Bronchial epithelial cell (primary cell): Measurements from ENCODE around the gene TOGARAM1. TPM values are rescaled to one million over a fixed set of nuclear protein-coding genes. Genes with fewer than 3 reads are reported as not detected.

Experiments used
- DNase-seq: peaks from one replicate; pipeline ENCODE4 v3.0.0-alpha.2; 2010; ENCODE audit warnings: low read depth
- FAIRE-seq: peaks from 2 replicates; lab custom pipeline; 2011; peaks lifted over from hg19 to GRCh38; lab: Jason Lieb, UNC
- H3K27me3 ChIP-seq: 2 replicates; pipeline ENCODE4 v1.5.1; 2011; ENCODE audit warnings: low read length; ENCODE audit not compliant: control insufficient read depth, insufficient read depth
- H3K36me3 ChIP-seq: 2 replicates; pipeline ENCODE4 v1.5.1; 2011; ENCODE audit warnings: low read length; ENCODE audit not compliant: control insufficient read depth, insufficient read depth
- H3K4me3 ChIP-seq: 2 replicates; pipeline ENCODE4 v1.5.1; 2011; ENCODE audit warnings: mild to moderate bottlenecking, low read depth, low read length, control low read depth
- total RNA-seq: library from RNA; depleted of rRNA; stranded (reverse); fragments of >200 nt; gene quantifications from 2 replicates; pipeline ENCODE4 v1.2.1, GENCODE V29; 2014
- TF ChIP-seq, protein P1 (sequence below): IDR thresholded peaks from 2 replicates; pipeline ENCODE4 v1.5.1; 2011; ENCODE audit warnings: mild to moderate bottlenecking, moderate library complexity, low read length, control low read depth, inconsistent platforms; ENCODE audit not compliant: insufficient read depth, severe bottlenecking

Gene TOGARAM1
- total RNA-seq, 1 donor from 2014 or later = 9.0 TPM

DNA sequence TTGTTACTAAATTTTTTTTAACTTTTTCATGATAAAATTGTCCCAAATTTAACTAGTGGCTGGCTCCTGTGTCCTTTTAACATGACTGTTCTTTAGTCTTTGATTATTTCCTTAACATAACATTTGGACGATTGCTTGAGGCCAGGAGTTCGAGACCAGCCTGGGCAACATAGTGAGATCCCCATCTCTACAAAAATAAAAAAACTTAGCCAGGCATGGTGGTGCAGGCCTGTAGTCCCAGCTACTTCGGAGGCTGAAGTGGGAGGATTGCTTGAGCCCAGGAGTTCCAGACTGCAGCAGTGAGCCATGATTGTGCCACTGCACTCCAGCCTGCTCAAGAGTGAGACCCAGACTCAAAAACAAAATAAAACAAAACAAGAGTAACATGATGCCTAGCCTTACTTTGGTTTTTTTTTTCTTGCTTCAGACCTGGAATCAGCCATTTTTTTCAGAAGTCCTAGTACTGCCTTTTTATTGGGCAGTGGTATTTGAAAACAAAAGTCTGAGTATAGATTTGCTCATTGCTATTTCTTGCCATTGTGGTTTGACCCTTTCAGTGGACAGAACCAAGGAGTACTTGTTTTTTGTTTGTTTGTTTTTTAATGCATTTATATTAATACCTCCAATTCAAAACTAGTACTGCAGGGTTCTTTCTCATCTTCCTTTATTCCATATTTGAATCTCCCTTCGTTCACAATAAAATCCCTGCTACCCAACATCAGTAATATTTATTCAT is 4.8 kb downstream of the TOGARAM1 start:
- H3K36me3 ChIP-seq = no peaks in the 10 kb centered on the region
- no peaks in the 10 kb centered on the region for H3K27me3 ChIP-seq
- DNase-seq (no peak), FAIRE-seq (no peak)
- no peak overlapping the region for H3K4me3 ChIP-seq
- TF ChIP-seq, protein P1, sequence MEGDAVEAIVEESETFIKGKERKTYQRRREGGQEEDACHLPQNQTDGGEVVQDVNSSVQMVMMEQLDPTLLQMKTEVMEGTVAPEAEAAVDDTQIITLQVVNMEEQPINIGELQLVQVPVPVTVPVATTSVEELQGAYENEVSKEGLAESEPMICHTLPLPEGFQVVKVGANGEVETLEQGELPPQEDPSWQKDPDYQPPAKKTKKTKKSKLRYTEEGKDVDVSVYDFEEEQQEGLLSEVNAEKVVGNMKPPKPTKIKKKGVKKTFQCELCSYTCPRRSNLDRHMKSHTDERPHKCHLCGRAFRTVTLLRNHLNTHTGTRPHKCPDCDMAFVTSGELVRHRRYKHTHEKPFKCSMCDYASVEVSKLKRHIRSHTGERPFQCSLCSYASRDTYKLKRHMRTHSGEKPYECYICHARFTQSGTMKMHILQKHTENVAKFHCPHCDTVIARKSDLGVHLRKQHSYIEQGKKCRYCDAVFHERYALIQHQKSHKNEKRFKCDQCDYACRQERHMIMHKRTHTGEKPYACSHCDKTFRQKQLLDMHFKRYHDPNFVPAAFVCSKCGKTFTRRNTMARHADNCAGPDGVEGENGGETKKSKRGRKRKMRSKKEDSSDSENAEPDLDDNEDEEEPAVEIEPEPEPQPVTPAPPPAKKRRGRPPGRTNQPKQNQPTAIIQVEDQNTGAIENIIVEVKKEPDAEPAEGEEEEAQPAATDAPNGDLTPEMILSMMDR = no peak

DNA sequence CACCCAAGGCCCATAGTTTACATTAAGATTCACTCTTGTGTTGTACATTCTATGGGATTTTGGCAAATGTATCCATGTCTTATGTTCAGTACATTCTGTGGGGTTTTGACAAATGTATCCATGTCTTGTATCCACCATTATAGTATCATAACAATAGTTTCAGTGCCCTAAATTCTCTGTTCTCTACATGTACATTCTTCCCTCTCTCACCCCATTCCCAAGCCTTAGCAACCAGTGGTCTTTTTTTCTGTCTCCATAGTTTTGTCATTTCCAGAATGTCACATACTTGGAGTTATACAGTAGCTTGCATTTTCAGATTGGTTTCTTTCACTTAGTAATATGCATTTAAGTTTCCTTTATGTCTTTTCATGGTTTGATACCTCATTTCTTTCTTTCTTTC is 6.7 kb downstream of the TOGARAM1 start:
- FAIRE-seq (no peak), DNase-seq (no peak)
- Histone ChIP-seq H3K27me3 (no peaks in the 10 kb centered on the region), H3K4me3 (no peak overlapping the region), H3K36me3 (no peaks in the 10 kb centered on the region)
- TF ChIP-seq, protein P1 = no peak

DNA sequence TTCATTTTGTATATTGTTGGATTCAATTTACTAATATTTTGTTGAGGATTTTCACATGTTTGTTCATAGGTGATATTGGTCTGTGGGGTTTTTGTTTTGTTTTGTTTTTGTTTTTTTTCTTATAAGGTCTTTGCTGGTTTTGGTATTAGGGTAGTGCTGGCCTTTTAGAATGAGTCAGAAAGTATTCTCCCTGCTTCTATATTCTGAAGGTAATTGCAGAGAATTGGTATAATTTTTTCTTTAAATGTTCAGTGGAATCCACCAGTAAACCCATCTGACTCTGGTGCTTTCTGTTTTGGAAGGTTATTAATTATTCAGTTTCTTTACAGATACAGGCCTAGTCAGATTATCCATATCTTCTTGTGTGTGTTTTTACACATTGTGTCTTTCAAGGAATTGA is 8.9 kb downstream of the TOGARAM1 start:
- no peak overlapping the region for H3K4me3 ChIP-seq
- FAIRE-seq (no peak), DNase-seq (no peak)
- H3K27me3 ChIP-seq = no peaks in the 10 kb centered on the region
- TF ChIP-seq, protein P1 = no peak
- H3K36me3 ChIP-seq = no peaks in the 10 kb centered on the region

DNA sequence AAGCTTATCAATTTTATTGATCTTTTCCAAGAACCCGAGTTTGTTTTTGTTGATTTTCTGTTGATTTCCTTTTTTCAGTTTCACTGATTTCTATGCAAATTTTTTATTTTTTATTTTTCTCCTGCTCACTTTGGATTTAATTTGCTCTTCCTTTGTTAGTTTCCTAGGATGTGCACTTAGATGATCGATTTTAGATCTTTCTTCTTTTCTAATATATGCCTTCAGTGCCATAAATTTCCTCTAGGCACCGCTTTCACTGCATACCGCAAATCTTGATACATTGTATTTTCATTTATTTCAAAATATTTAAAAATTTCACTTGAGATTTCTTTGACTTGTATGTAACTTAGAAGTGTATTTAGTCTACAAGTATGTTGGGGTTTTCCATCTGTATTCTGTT is 9.5 kb downstream of the TOGARAM1 start:
- DNase-seq (no peak), FAIRE-seq (no peak)
- no peak overlapping the region for H3K4me3 ChIP-seq
- H3K36me3 ChIP-seq = no peaks in the 10 kb centered on the region
- TF ChIP-seq, protein P1 = no peak
- H3K27me3 ChIP-seq = no peaks in the 10 kb centered on the region

DNA sequence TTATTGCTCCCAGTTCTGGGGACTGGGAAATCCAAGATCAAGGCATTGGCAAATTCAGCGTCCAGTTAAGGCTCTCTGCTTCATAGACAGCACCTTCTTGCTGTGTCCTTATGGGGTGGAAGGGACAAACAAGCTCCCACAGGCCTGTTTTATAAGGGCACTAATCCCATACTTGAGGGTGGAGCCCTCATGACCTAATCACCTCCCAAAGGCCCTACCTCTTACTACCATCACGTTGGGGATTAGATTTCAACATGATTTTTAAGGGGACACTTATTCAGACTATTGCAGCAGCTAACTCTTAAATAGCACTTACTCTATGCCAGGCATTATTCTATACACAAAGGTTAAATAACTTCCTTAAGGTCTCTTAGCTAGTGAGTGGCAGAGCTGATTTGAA is 17.3 kb downstream of the TOGARAM1 start:
- Histone ChIP-seq H3K36me3 (no peaks in the 10 kb centered on the region), H3K27me3 (no peaks in the 10 kb centered on the region), H3K4me3 (no peak overlapping the region)
- DNase-seq = no peak
- TF ChIP-seq, protein P1 = no peak
- no peak for FAIRE-seq
